H1 (cell line): ENCODE measurements around the gene RGS14. TPM values are rescaled to one million over a fixed set of nuclear protein-coding genes. Genes with fewer than 3 reads are reported as not detected.

Experiments used
- ASH2L ChIP-seq: fragments of 200-600, 300-600 bp; sonication (generic); IDR thresholded peaks from one replicate; pipeline ENCODE4 v1.7.1; 2017; ENCODE audit warnings: low read length
- BACH1 ChIP-seq: IDR thresholded peaks from 2 replicates; pipeline ENCODE4 v1.6.1; 2012; ENCODE audit warnings: low read length, improper control_type of control experiment
- POLR2A ChIP-seq, 2 experiments: IDR thresholded peaks; 1 replicate in 1 of 2; 2 replicates in 1 of 2; pipeline ENCODE4 v1.6.1; 2011; ENCODE audit warnings: low read depth in 2 of 2, low read length in 2 of 2, mild to moderate bottlenecking in 2 of 2; ENCODE audit errors: control extremely low read depth in 1 of 2
- polyA plus RNA-seq, 7 experiments: library from polyadenylated mRNA; depleted of rRNA in 3 of 7; stranded (reverse) in 5 of 7; unstranded in 2 of 7; fragments of >200 nt in 5 of 7; fragments of 200-250 nt in 2 of 7; gene quantifications; 1 replicate in 5 of 7; 2 replicates in 1 of 7; 4 replicates in 1 of 7; pipeline versions ENCODE4 v1.2.1 to v1.2.3, GENCODE V29; 2011 to 2013; ENCODE audit warnings: missing spikeins in 2 of 7, mixed read lengths in 2 of 7
- total RNA-seq: library from RNA; stranded (reverse); fragmentation: NEBNext Ultra II Directional; extraction: Animal tissue kit (Norgen Biotek cat#: 25700); gene quantifications from 2 replicates; pipeline ENCODE4 v1.2.1, GENCODE V29; 2021

The RGS14 gene
- total and polyA plus RNA-seq, 2 of the 8 experiments (the other 6 are each of a cell fraction or from before 2014, with no cell fraction given), result 24.4 to 46.1 TPM

DNA sequence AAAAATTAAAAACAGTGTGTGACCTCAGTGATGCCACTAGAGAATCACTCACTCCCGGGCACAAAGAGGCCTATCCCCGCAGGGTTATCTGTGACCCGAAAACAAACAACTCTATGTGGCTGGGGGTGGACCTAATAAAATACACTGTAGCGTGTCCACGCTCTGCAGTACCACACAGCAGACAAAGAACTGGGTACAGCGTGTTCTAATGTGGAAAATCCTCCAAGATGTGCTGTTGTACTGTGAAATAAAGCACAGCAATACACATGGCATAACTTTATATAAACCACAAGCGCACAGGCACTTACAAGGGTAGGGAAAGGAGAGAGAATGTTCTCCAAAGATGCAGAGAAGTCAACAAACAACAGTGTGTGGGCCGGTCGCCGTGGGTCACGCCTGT lies 18.4 kb downstream of the RGS14 start (continued):
- TF ChIP-seq BACH1 (no peak), POLR2A (IDR thresholded peaks at IDR 0.05; ENCODE audit: control extremely low read depth in 1 of 2, low read depth in 2 of 2, low read length in 2 of 2) (no peak), ASH2L (no peak)
